PC-3 (cell line): Measurements from ENCODE around the gene ZNF385B.

ENCODE experiments used
- EZH2 ChIP-seq: fragments of 300-600 bp; sonication (generic); IDR thresholded peaks from one replicate; pipeline ENCODE4 v1.6.1; 2017; ENCODE audit warnings: antibody characterized with exemption, mild to moderate bottlenecking, low read length; ENCODE audit not compliant: unreplicated experiment
- EZH2phosphoT487 ChIP-seq: fragments of 300-600 bp; sonication (generic); IDR thresholded peaks from 2 replicates; pipeline ENCODE4 v1.6.1; 2018; ENCODE audit warnings: mild to moderate bottlenecking, antibody characterized with exemption, low read length, borderline replicate concordance
- TF ChIP-seq, protein P1 (sequence below): fragments of 300-600 bp; sonication (generic); conservative IDR thresholded peaks from 2 replicates; pipeline ENCODE4 v1.5.1; 2017; ENCODE audit warnings: antibody characterized with exemption, low read depth, mild to moderate bottlenecking, low read length

DNA sequence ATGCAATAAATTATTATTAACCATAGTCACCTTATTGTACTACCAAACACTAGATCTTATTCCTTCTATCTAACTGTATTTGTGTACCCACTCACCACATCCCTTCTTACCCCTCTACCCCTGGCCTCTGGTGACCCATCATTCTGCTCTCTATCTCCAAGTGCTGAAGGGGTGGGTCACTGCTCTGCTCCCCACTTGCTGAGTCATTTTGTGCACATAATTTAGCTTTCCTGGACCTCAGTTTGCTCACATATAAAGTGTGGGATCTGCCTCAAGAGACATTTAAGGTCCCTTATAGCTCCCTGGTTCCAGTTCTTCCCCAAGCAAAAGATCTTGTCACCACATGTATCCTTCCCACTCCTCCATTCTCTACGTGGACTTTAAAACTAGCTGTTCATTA is 169.4 kb downstream of the ZNF385B start:
- TF ChIP-seq, protein P1, sequence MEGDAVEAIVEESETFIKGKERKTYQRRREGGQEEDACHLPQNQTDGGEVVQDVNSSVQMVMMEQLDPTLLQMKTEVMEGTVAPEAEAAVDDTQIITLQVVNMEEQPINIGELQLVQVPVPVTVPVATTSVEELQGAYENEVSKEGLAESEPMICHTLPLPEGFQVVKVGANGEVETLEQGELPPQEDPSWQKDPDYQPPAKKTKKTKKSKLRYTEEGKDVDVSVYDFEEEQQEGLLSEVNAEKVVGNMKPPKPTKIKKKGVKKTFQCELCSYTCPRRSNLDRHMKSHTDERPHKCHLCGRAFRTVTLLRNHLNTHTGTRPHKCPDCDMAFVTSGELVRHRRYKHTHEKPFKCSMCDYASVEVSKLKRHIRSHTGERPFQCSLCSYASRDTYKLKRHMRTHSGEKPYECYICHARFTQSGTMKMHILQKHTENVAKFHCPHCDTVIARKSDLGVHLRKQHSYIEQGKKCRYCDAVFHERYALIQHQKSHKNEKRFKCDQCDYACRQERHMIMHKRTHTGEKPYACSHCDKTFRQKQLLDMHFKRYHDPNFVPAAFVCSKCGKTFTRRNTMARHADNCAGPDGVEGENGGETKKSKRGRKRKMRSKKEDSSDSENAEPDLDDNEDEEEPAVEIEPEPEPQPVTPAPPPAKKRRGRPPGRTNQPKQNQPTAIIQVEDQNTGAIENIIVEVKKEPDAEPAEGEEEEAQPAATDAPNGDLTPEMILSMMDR: no peak
- TF ChIP-seq EZH2 (no peak), EZH2phosphoT487 (no peak)
